ENCODE measurements around the gene LIMCH1. TPM values are rescaled to one million over a fixed set of nuclear protein-coding genes. Genes with fewer than 3 reads are reported as not detected.
A peak's percentile ranks its signal among the peaks of the same experiment; 100 is the strongest.

Gene LIMCH1
- total RNA-seq, 1 donor from 2014 or later: 65.0 TPM

DNA sequence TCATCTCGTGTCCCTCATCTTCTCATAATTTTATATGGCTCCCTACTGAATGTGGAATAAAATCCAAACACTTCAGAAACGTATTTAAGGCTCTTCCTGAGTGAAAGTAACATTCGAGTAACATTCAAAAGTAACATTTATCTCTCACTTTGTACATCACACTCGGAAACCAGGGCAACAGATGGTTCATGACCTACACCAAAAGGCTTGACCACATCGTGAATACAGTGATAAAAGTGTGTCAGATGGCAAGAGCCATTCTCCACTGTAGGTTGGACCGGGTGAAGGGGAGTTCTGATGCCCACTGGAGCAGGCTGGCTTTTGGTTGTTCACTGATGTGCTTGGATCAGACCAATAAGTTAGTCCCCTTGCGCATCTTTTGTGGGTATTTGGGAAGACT is 5.6 kb upstream of the LIMCH1 start:
- no peak for DNase-seq (ENCODE audit: low read depth)

DNA sequence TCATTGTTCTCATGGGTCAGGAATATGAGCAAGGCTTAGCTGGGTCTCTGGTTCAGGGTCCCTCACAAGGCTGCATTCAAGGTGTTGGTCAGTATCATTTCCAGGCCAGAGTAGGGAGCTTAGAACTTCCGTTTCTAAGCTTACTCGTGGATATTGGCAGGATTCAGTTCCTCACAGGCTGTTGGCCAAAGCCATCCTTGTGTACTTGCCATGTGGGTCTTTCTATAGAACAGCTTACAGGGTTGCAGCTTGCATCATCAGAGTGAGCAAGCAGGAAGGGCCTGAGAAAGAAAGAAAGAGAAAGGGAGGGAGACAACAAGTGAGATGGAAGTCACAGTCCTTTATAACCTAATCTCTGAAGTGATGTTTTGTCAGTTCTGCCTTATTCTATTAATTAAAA is 5.1 kb upstream of the LIMCH1 start:
- DNase-seq (ENCODE audit: low read depth): no peak

DNA sequence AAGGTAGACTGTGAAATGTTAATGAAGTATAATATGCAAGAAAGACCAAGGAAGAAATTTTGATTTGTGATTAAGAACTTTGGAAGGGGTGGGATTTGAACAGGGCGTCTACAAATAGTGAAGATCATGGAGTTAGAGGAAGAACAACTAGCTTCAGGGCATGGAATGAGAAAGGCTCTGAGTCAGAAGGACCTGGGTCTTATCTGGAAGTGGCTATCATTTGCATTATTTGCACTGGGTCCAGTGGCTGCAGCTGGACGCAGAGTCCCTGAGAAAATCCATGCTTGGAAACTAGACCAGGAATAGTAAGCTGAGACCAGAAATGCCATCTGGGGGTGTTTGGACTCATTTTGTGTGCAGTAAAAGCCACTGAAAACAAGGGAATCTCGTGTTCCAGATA is 4.3 kb upstream of the LIMCH1 start:
- DNase-seq (ENCODE audit: low read depth): no peak

DNA sequence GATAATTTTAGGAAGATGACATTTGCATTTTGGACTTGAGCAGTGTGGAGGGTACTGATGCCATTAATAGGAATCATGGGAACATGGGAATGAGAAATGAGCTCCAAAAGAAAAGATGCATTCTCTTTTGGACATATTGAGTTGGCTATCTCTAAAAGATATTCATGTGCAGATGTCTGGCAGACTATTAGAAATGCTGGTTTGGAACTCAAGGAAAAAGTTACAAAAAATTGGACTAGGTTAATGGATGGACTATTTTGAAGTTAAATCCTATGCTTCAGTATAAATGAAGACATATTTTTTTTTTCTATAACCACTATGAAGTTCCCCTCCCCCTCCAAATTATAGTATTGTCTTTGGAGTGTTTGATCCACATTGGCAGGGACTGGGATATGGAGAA is 3.6 kb upstream of the LIMCH1 start:
- no peak for DNase-seq (ENCODE audit: low read depth)

DNA sequence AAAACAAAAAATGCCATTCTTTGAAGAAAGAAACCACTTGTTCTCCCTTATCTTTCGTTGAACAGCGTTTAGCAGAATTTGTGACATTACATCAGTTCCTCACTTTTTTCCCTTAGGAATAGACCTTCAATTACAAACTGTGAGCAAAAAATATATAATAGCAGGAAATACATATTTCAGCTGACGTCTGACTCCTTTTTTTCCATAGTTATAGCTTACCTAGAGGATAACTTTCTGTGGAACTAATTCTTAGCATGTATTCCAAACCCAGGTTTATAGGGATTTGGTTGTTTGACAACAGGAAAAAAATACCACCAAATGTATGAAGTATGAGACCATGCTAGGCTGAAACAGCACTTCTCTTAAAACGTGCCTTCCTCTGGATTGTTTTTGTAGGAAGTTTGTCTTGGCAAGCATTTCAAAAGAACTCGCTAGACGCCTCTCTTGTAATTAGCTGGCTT is 2.0 kb upstream of the LIMCH1 start:
- no peak for DNase-seq (ENCODE audit: low read depth)

DNA sequence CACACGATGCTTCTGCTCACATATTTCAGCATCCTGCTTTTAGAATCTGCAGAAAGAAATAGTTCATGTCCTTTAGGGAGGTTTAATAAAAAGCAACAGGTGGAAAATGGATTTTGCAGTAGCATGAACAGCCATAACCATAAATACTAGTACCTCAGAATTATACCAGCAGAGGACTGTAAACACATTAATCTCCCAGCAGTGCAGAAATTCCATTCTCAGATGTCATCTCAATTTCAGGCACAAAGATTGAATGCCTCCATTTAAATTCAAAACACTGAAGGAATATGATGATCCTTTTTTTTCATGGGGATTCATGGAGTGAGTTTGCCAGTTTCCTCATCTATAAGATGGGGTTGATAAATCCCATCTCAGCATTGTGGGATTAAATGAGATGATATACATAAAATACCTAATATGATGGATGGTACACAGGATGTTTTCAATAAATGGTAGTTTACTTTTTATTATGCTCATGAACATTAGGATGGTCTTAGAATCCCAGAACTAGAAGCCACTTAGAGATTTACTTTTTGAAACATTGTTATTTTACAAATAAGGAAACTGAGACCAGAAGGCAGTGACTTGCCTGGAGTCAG is 566 bp upstream of the LIMCH1 start:
- DNase-seq (ENCODE audit: low read depth): no peak

DNA sequence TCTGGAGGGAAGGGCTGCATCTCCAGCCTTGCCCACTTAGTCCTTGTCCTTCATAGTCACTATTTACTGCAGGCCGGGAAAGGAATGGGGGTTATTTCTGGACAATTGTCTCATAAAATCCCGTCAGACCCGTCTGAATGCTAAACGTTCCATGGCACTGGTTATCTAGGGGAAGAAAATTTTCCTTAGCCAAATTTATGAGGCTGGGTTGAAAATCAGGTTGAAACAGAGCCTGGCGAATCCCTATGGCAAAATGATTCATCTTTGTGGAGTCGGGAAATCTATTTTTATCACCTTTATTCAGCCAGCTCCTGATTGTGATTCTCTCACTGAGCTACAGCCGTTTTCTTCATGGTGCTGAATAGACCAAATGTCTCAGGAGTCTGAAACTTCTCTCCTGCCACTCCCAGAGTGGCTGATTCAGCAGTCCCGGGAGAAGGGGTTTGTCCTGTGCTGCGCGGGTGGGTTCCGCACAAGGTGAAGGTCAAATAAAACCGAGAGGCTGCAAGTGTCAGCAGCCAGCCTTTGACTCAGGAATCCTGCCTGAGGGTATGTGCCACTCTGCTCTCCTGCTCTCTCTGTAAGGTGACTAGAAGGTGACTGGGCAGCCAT is 1.0 kb downstream of the LIMCH1 start:
- DNase-seq (ENCODE audit: low read depth): peak; percentile 56

DNA sequence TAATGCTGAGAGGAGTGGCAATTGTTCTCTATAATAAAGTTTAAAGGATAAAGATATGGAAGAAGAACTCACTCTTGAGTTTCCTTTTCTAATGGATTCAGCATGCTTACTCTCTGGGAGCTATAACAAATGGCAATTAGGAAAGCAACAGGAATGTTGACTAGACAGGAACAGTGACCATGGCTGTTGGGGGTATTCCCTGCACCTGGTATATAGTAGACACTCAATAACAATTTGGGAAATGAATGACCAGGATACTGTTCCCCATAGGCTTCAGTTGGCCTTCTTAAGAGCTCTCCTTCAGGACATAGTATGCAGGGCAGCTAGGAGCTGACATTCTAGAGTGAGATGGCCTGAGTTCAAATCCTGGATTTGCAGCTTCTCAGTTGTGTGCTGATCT is 1.8 kb downstream of the LIMCH1 start:
- DNase-seq (ENCODE audit: low read depth): no peak

DNA sequence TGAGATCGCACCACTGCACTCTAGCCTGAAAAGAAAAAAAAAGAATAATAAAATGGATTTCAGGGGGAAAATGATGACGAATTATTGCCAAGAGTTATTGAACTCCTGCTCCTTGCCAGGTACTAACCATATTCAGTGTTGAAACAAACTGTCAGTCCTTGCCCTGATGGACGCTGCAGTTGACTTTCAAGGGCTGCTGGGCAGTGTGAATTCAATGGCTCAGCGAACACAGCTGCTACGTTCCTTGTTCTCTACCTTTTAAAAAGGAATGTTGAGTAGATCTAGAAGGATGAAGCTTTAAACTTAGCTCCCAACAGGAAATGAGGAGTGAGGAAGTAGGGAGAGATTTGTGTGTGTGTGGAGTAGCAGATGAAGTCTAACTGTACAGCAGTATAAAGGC is 2.7 kb downstream of the LIMCH1 start:
- peak; percentile 62 for DNase-seq (ENCODE audit: low read depth)

DNA sequence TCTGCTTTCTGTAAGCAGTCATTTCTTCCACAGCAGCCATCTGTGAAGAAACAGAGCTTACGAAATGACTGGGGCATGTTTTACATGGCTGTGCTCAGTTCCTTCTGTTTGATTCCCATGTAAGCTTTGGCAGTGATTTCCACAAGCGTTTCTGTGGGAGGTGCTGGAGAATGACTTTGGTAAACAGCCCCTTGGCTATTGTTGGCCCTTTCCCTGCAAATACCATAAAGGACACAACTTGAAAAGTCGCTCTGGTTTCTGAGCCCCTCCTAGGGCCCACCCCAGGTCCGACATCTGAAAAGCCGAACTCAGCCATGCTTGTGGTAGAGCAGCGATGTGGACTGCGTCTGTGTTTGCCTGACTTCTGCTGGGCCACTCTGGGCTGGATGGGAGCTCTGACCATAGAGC is 3.7 kb downstream of the LIMCH1 start:
- DNase-seq (ENCODE audit: low read depth): peak; percentile 61

DNA sequence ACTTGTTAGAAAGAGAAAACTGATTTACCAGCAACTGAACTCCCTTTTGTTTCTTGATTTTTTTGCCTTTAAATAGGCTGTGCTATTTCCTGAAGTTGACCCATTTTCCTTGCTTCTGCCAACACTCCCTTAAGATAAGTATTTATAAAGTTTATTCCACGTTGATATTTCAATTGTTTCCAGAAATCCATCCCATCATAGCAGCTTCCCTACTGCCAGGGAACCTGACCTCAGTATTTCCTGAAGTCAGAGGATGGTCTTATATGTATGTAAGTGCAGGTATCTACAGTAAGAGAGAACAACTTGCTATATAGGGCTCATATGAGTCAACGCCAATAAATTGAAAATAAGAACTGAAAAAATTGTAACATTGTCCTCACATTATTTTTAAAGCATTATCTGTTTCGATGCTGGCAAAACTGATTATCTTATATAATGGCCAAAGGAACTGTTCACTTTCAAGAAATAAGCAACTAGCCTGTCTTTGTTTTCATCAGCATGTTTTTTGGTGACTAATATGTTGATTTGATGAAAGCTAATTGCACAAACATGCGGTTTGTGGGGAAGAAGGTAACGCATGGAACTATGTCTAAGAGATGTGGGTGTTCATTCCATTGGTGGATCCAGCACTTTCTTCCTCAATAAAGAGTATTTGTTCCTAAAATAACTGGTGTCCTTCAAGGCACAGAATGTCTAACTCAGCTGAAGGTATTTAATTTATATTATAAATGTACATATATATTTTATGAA is 4.7 kb downstream of the LIMCH1 start:
- no peak for DNase-seq (ENCODE audit: low read depth)

DNA sequence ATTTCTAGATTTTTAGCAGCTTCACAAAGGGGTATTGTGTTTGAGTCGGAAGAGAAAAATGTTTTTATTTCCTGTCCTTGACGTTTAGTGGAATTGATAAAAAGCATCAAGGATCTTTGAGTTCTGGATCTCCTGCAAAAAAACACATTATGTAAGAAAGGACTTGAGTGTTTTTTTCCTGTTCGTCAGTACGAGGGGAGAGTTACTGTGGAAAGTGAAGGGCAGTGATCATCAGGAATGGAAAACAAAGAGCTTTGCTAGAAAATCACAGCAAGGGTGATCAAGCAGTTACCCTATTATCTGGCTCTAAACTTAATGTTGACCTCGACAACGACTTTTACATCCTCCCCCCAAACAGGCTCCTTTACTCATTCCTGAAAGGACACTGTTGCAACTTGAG is 7.3 kb downstream of the LIMCH1 start:
- DNase-seq (ENCODE audit: low read depth): no peak

DNA sequence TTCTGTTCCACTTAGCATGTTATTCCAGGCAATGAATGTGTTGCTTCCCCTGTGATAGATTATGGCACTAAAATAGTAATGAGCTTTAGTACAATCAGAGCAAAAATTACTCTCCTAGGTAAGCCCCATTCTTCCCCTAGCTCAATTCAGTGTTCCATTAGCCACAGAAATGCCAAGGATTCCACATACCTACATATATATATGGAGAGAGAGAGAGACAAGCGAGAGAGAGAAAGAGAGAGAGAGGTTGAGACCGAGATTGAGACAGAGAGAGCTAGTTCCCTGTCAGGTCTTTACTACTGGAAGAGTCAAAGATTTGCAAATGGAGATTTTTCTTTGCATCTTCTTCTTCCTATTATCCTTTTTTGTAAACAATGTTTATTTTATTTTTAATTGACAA is 8.7 kb downstream of the LIMCH1 start:
- no peak for DNase-seq (ENCODE audit: low read depth)

DNA sequence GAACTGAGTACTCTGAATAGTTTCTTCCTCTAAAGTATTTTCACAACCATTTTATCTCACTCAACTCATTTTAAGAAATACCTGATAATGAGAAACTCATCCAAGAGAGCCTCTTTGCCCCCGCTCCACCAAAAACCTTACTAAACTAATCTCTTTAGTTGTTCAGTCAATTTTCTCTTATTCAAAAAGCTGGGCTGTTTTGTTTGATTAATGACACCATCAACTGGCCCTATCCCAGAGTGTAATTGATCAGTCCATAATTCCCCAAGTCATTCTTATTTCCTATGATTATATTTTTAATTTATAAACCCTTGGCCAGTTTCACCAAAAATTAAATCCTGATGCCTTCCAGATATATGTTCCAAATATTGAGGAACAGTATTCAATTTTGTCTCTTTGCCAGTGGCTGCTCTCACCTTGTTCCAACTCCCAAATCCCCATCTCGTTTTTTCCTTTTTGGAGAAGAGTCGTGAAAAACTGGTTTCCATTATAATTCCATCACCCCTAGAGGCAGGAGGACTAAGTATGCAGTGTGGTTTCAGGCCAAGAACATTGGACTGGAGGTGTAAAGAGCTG is 10.4 kb downstream of the LIMCH1 start:
- no peak for DNase-seq (ENCODE audit: low read depth)

DNA sequence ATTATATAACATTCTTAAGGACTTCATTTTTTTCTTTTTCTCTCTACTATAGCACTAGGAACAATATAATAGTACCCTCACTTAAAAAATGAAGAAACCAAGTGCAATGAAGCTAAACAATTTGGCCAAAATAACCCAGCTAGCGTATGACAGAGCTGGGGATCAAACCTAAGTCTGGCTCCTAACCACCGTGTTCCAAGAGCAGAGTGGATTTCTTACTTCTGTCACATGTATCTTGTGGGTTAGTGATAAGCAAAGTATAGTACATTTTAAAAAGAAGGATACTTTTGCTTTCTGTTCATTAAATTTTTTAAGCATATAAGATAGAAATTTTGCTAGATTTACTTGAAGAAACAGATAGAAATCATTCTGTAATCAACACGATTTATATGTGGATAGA is 11.5 kb downstream of the LIMCH1 start:
- no peak for DNase-seq (ENCODE audit: low read depth)

DNA sequence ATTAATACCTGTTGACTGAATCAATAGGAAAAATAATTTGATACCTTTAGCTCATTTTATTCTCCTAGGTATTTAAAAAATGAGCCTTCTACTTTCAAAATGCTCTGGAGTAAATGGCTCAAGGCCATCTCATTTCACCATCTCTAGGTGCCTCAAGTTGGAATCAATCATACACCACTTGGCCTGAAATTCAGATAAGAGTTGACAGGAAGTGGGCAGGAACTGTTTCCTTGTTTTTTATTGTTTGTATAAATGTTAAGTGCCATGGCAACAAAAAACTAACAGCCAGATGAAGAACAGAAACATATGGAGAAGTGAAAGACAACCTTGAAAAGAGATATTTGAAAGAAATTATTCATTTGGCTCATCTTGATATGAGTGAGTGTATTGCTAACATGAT is 12.4 kb downstream of the LIMCH1 start:
- DNase-seq (ENCODE audit: low read depth): peak; percentile 49

DNA sequence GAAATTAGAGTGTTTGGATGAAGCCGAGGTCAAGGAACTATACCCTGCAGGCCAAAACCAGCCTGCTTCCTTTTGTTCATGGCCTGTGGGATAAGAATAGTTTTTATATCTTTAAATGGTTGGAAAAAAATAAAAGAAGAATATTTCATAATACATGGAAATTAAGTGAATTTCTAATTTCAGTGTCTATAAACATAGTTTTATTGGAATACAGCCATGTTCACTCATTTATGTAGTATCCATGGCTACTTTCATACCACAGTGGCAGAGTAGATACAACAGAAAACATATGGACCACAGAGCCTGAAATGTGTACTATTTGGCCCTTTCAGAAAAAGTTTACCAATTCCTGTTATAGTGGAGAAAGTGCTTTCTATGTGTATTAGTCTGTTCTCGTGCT is 13.6 kb downstream of the LIMCH1 start:
- DNase-seq (ENCODE audit: low read depth): no peak

DNA sequence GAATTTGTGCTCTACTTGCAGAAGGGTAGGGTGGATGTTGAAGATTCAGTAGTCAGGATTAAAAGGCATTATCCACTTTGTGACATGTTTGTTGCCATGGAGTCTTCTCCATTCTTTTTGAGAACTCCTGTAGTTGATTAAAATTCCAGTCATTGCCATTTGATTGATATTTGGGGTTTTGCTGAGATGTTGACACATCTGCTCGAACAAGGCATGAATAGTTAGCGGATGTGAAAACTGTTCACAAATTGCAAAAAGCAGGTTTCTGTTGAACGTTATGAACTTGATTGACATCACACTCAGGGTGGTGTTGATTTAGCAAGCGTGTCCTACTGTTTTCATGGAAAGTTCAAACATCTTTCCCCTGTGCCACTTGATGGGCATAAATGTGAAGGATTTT is 16.9 kb downstream of the LIMCH1 start:
- no peak for DNase-seq (ENCODE audit: low read depth)

DNA sequence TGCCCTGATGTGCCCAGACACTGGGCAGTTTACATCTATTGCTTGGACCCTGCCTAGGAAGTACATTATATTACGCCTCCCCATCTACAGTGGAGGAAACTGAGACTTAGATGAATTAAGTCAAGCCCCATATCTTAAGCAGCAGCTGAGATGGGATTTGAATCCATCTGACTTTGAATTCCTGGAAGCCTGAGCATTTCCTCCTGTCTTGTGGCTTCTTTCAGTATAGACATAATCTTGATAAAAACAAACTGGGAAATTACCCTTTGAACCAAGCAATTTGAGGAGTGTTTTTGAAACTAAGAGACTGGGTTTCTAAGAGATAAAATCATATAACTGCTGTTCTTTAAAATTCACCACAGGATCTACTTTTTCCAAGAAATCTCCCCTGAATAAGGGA is 18.6 kb downstream of the LIMCH1 start:
- no peak for DNase-seq (ENCODE audit: low read depth)

DNA sequence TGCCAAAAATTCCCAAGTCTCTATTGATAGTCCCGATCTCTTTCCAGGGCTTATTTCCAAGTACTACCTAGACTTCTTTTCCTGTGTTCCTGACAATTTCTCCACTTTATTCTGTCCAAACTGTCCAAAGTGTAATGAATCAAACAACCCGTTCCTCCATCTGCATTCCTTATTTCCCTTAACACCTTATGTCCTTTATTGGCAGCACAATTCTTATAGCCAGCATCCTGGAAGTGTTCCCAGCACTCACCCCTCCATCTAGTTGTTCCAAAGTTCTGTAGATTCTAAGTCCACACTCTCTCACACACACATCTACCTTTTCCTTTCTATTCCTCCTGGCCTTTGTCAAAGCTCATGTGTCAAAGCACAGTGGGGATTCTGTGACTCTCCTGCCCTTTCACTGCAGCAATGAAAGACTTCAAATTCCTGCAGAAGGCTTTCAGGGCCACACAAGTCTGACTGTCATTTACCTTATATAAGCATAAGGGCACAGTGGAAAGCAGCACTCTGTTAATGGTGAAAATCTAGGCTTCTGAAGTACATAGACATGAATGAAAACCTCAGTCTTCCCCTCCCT is 22.1 kb downstream of the LIMCH1 start:
- DNase-seq (ENCODE audit: low read depth): no peak

DNA sequence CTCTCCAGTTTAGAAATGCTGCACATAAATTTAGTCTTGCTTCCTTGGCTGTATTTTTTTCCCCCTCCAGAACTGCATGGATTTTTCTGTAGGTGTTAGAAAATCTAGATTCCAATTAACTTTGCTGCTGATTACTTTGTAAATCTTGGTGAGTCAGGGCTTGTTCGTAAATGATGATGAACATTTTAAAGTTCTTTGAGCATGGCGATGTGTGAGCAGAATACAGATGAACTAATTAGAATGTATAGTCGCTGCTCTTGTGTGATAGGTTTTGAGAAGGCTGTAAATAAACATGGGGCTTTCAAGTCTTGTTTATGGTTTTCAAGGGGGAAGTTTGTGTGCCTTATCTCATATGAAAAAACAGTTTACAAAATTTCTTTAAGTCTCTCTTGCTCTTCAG is 23.3 kb downstream of the LIMCH1 start:
- DNase-seq (ENCODE audit: low read depth): peak; percentile 75

DNA sequence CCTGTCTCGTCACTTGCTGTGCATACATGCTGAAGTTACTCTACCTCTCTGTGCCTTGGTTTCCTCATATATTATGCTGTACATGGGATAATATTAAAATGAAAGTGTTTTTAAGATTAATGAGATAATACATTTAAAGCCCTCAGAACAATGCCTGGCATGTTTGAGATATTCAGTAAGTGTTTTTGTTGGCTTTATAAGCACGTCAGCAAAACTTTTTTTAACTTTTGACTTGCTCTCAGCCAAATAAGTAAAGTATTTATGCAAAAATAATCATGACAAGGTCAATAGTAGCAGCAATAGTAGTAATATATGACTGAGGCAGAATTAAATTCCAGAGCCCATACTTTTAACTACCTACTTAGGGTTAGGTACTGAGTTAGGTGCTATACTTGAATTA is 29.2 kb downstream of the LIMCH1 start:
- DNase-seq (ENCODE audit: low read depth): no peak

DNA sequence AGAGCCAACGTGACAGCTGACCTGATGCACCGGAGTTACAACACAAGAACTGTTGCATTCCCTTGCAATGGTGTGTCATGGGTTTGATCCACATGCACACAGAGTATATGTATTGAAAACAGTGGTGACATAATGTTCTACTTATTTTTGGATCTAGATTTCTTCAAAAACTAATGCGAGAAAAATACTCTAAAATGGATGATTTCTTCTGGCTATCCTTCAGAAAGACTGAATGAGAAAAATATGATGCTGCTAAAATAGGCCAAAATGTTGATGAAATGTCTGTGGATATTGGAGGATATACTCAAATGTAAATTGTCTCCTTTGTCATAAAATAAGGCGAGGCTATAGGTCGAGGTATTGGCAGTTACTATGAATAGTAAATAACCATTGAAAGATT is 30.4 kb downstream of the LIMCH1 start:
- no peak for DNase-seq (ENCODE audit: low read depth)
